H1 (cell line): ENCODE results near the gene ADH1A. TPM values are rescaled to one million over a fixed set of nuclear protein-coding genes. Genes with fewer than 3 reads are reported as not detected.

Experiments used
- CTCF ChIA-PET: fragments of 300-600 bp; sonication (Branson Sonifier 250); formaldehyde crosslinking; loops from one replicate; lab custom pipeline; 2021; ENCODE audit not compliant: partially characterized antibody; lab: Charles Lee
- POLR2A ChIA-PET: fragments of 300-600 bp; sonication (Branson Sonifier 250); formaldehyde crosslinking; loops from one replicate; lab custom pipeline; 2021; ENCODE audit warnings: inconsistent platforms; ENCODE audit not compliant: partially characterized antibody; lab: Charles Lee
- DNase-seq, 2 experiments: peaks; one replicate each; pipeline versions ENCODE4 v3.0.0 to v3.0.0-alpha.2; 2010 to 2022; ENCODE audit warnings: low spot score in 2 of 2, low read depth in 1 of 2, mixed read lengths in 1 of 2
- FAIRE-seq: peaks from 2 replicates; lab custom pipeline; 2011; peaks lifted over from hg19 to GRCh38; lab: Jason Lieb, UNC
- H2AFZ ChIP-seq: 2 replicates; pipeline ENCODE4 v1.8.1; 2012; ENCODE audit warnings: low read length, inconsistent platforms
- H2AK5ac ChIP-seq: 2 replicates; pipeline ENCODE4 v1.6.1; 2013; ENCODE audit warnings: low read depth, low read length
- H2BK120ac ChIP-seq: replicated peaks from 2 replicates; pipeline ENCODE3; 2013; ENCODE audit warnings: low read depth, low read length, inconsistent platforms
- H2BK12ac ChIP-seq: 2 replicates; pipeline ENCODE4 v1.6.1; 2013; ENCODE audit warnings: low read depth, low read length
- H2BK15ac ChIP-seq: 2 replicates; pipeline ENCODE4 v1.6.1; 2013; ENCODE audit warnings: low read length
- H2BK20ac ChIP-seq: 2 replicates; pipeline ENCODE4 v1.6.1; 2013; ENCODE audit warnings: low read length
- H2BK5ac ChIP-seq: 2 replicates; pipeline ENCODE4 v1.6.1; 2013; ENCODE audit warnings: low read depth, low read length
- H3K14ac ChIP-seq: 2 replicates; pipeline ENCODE4 v1.6.1; 2013; ENCODE audit warnings: inconsistent platforms; ENCODE audit not compliant: insufficient read length
- H3K18ac ChIP-seq: 2 replicates; pipeline ENCODE4 v1.6.1; 2013; ENCODE audit warnings: low read length; ENCODE audit errors: extremely low read depth
- H3K23ac ChIP-seq: 2 replicates; pipeline ENCODE4 v1.6.1; 2013; ENCODE audit warnings: inconsistent platforms; ENCODE audit not compliant: insufficient read length
- H3K23me2 ChIP-seq: 2 replicates; pipeline ENCODE4 v1.6.1; 2013; ENCODE audit warnings: low read depth, low read length
- H3K27ac ChIP-seq: 2 replicates; pipeline ENCODE4 v1.6.1; 2011; ENCODE audit warnings: low read depth, low read length, inconsistent platforms
- H3K27me3 ChIP-seq, 4 experiments: replicated peaks in 1 of 4; 1 replicate in 1 of 4; 2 replicates in 3 of 4; pipeline versions ENCODE4 v1.6.1 to v1.8.1; 2011 to 2013; ENCODE audit warnings: low read length in 3 of 4, mild to moderate bottlenecking in 3 of 4, inconsistent platforms in 2 of 4, mixed read lengths in 2 of 4, moderate library complexity in 1 of 4; ENCODE audit not compliant: control insufficient read depth in 3 of 4, insufficient read depth in 3 of 4; ENCODE audit errors: extremely low read depth in 1 of 4
- H3K36me3 ChIP-seq, 4 experiments: 2 replicates each; pipeline versions ENCODE4 v1.6.1 to v1.8.1; 2011 to 2013; ENCODE audit warnings: mild to moderate bottlenecking in 4 of 4, low read length in 3 of 4, moderate library complexity in 2 of 4, control low read depth in 1 of 4, inconsistent platforms in 1 of 4; ENCODE audit not compliant: insufficient read depth in 4 of 4, control insufficient read depth in 2 of 4
- H3K4ac ChIP-seq: replicated peaks from 2 replicates; pipeline ENCODE3; 2013; ENCODE audit warnings: low read length, low read depth, mixed read lengths, inconsistent platforms; ENCODE audit not compliant: insufficient read length
- H3K4me1 ChIP-seq, 4 experiments: replicated peaks in 1 of 4; 1 replicate in 1 of 4; 2 replicates in 3 of 4; pipeline versions ENCODE4 v1.6.1 to v1.8.1; 2011 to 2013; ENCODE audit warnings: low read length in 3 of 4, inconsistent platforms in 2 of 4, mixed read lengths in 1 of 4; ENCODE audit not compliant: insufficient read depth in 4 of 4, control insufficient read depth in 3 of 4
- H3K4me2 ChIP-seq, 2 experiments: 2 replicates each; pipeline versions ENCODE4 v1.6.1 to v1.8.1; 2011 to 2013; ENCODE audit warnings: low read depth in 2 of 2, low read length in 2 of 2, control low read depth in 1 of 2, inconsistent platforms in 1 of 2, mild to moderate bottlenecking in 1 of 2; ENCODE audit not compliant: insufficient read depth in 1 of 2
- H3K4me3 ChIP-seq, 4 experiments: fragments of 200-600, 300-600 bp in 1 of 4; sonication (generic), shearing (Covaris generic), sonication (Bioruptor Twin) in 1 of 4; 2 replicates each; pipeline versions ENCODE4 v1.5.1 to v1.8.1; 2011 to 2016; ENCODE audit warnings: low read length in 4 of 4, low read depth in 3 of 4, control low read depth in 2 of 4, inconsistent platforms in 2 of 4, mild to moderate bottlenecking in 2 of 4, mixed read lengths in 1 of 4, moderate library complexity in 1 of 4; ENCODE audit not compliant: insufficient read depth in 2 of 4; ENCODE audit errors: extremely low read depth in 1 of 4
- H3K56ac ChIP-seq: replicated peaks from 2 replicates; pipeline ENCODE3; 2013; ENCODE audit warnings: low read depth, mild to moderate bottlenecking, mixed read lengths, low read length, inconsistent platforms; ENCODE audit not compliant: insufficient read length
- H3K79me1 ChIP-seq: 2 replicates; pipeline ENCODE4 v1.6.1; 2013; ENCODE audit warnings: low read depth, low read length, control low read depth
- H3K79me2 ChIP-seq, 2 experiments: 2 replicates each; pipeline versions ENCODE4 v1.6.1 to v1.8.1; 2012 to 2013; ENCODE audit warnings: low read length in 2 of 2, mild to moderate bottlenecking in 2 of 2, inconsistent platforms in 1 of 2; ENCODE audit not compliant: insufficient read depth in 2 of 2, control insufficient read depth in 1 of 2
- H3K9ac ChIP-seq, 4 experiments: replicated peaks in 1 of 4; 1 replicate in 1 of 4; 2 replicates in 3 of 4; pipeline versions ENCODE4 v1.6.1 to v1.8.1; 2011 to 2013; ENCODE audit warnings: low read depth in 3 of 4, low read length in 3 of 4, control low read depth in 2 of 4, mild to moderate bottlenecking in 2 of 4, moderate library complexity in 2 of 4, inconsistent platforms in 1 of 4; ENCODE audit errors: extremely low read depth in 1 of 4
- H3K9me3 ChIP-seq, 2 experiments: 2 replicates each; pipeline versions ENCODE4 v1.6.1 to v1.8.1; 2012 to 2013; ENCODE audit warnings: mild to moderate bottlenecking in 2 of 2, moderate library complexity in 2 of 2, control low read depth in 1 of 2, inconsistent platforms in 1 of 2, low read depth in 1 of 2, low read length in 1 of 2, mixed read lengths in 1 of 2; ENCODE audit not compliant: insufficient read depth in 2 of 2
- H4K20me1 ChIP-seq, 2 experiments: replicated peaks in 1 of 2; 2 replicates each; pipeline versions ENCODE3 to v1.8.1; 2011 to 2013; ENCODE audit warnings: inconsistent platforms in 2 of 2, low read length in 2 of 2, mild to moderate bottlenecking in 1 of 2; ENCODE audit not compliant: insufficient read depth in 2 of 2, control insufficient read depth in 1 of 2
- H4K5ac ChIP-seq: 2 replicates; pipeline ENCODE4 v1.6.1; 2013; ENCODE audit warnings: low read length, low read depth, mixed read lengths, inconsistent platforms; ENCODE audit not compliant: insufficient read length
- H4K8ac ChIP-seq: 2 replicates; pipeline ENCODE4 v1.8.0; 2013; ENCODE audit warnings: mild to moderate bottlenecking, moderate library complexity, low read length, inconsistent platforms; ENCODE audit not compliant: insufficient read depth; ENCODE audit errors: extremely low read depth
- H4K91ac ChIP-seq: replicated peaks from 2 replicates; pipeline ENCODE3; 2013; ENCODE audit warnings: low read length, mixed read lengths, inconsistent platforms; ENCODE audit not compliant: insufficient read length
- CEBPB ChIP-seq: IDR thresholded peaks from 2 replicates; pipeline ENCODE4 v1.6.1; 2012; ENCODE audit warnings: low read depth, low read length
- CTBP2 ChIP-seq: IDR thresholded peaks from 2 replicates; pipeline ENCODE4 v1.7.0; 2011; ENCODE audit warnings: borderline replicate concordance, mild to moderate bottlenecking, moderate library complexity, mixed read lengths, low read length; ENCODE audit not compliant: insufficient read depth, insufficient read length
- EGR1 ChIP-seq: IDR thresholded peaks from 2 replicates; pipeline ENCODE4 v1.6.1; 2011; ENCODE audit warnings: low read depth, low read length, borderline replicate concordance
- EZH2 ChIP-seq: fragments of 200-600 bp; sonication (generic); IDR thresholded peaks from 2 replicates; pipeline ENCODE4 v1.7.1; 2012; ENCODE audit warnings: low read depth, mild to moderate bottlenecking, moderate library complexity, low read length, inconsistent platforms; ENCODE audit not compliant: severe bottlenecking
- GABPA ChIP-seq: IDR thresholded peaks from 2 replicates; pipeline ENCODE4 v1.6.1; 2011; ENCODE audit warnings: mild to moderate bottlenecking, low read length, moderate library complexity, borderline replicate concordance; ENCODE audit not compliant: insufficient read depth
- POLR2A ChIP-seq, 2 experiments: IDR thresholded peaks; 1 replicate in 1 of 2; 2 replicates in 1 of 2; pipeline ENCODE4 v1.6.1; 2011; ENCODE audit warnings: low read depth in 2 of 2, low read length in 2 of 2, mild to moderate bottlenecking in 2 of 2; ENCODE audit errors: control extremely low read depth in 1 of 2
- POU5F1 ChIP-seq: IDR thresholded peaks from 2 replicates; pipeline ENCODE4 v1.6.1; 2011; ENCODE audit warnings: low read depth, mild to moderate bottlenecking, low read length, moderate library complexity
- RAD21 ChIP-seq, 2 experiments: IDR thresholded peaks in 1 of 2; conservative IDR thresholded peaks in 1 of 2; 2 replicates each; pipeline ENCODE4 v1.6.1; 2011; ENCODE audit warnings: low read depth in 2 of 2, low read length in 2 of 2, improper control_type of control experiment in 1 of 2, inconsistent platforms in 1 of 2, mild to moderate bottlenecking in 1 of 2, moderate library complexity in 1 of 2
- RXRA ChIP-seq: IDR thresholded peaks from 2 replicates; pipeline ENCODE4 v1.6.1; 2011; ENCODE audit warnings: low read depth, mild to moderate bottlenecking, low read length, moderate library complexity; ENCODE audit not compliant: insufficient read depth
- SAP30 ChIP-seq: fragments of 300-600 bp; sonication (generic); IDR thresholded peaks from 2 replicates; pipeline ENCODE4 v1.7.1; 2012; ENCODE audit warnings: low read length, moderate library complexity, mild to moderate bottlenecking, inconsistent platforms; ENCODE audit not compliant: insufficient read depth, insufficient replicate concordance
- SIN3A ChIP-seq, 2 experiments: IDR thresholded peaks in 1 of 2; conservative IDR thresholded peaks in 1 of 2; 2 replicates each; pipeline ENCODE4 v1.6.1; 2011 to 2012; ENCODE audit warnings: low read length in 2 of 2, improper control_type of control experiment in 1 of 2, low read depth in 1 of 2, mild to moderate bottlenecking in 1 of 2
- SP4 ChIP-seq: IDR thresholded peaks from 2 replicates; pipeline ENCODE4 v1.6.1; 2012; ENCODE audit warnings: low read length, inconsistent platforms
- TAF1 ChIP-seq: IDR thresholded peaks from 2 replicates; pipeline ENCODE4 v1.6.1; 2011; ENCODE audit warnings: mild to moderate bottlenecking, low read depth, low read length
- WGBS, 2 experiments: shearing (Covaris generic) in 1 of 2; methylation state at CpG; one replicate each; pipeline versions ENCODE4 v1.1.6 to v1.1.7; 2013 to 2015; ENCODE audit warnings: low lambda C conversion rate in 2 of 2, mixed read lengths in 2 of 2, inconsistent platforms in 1 of 2, low coverage in 1 of 2, missing lambda C conversion rate in 1 of 2; ENCODE audit not compliant: insufficient replicate concordance in 2 of 2, insufficient coverage in 1 of 2, insufficient read length in 1 of 2; ENCODE audit errors: extremely low coverage in 1 of 2, missing lambda C conversion rate in 1 of 2; 5-methylcytosine and 5-hydroxymethylcytosine counted together
- polyA plus RNA-seq, 7 experiments: library from polyadenylated mRNA; depleted of rRNA in 3 of 7; stranded (reverse) in 5 of 7; unstranded in 2 of 7; fragments of >200 nt in 5 of 7; fragments of 200-250 nt in 2 of 7; gene quantifications; 1 replicate in 5 of 7; 2 replicates in 1 of 7; 4 replicates in 1 of 7; pipeline versions ENCODE4 v1.2.1 to v1.2.3, GENCODE V29; 2011 to 2013; ENCODE audit warnings: missing spikeins in 2 of 7, mixed read lengths in 2 of 7
- total RNA-seq: library from RNA; stranded (reverse); fragmentation: NEBNext Ultra II Directional; extraction: Animal tissue kit (Norgen Biotek cat#: 25700); gene quantifications from 2 replicates; pipeline ENCODE4 v1.2.1, GENCODE V29; 2021

ADH1A gene
- total and polyA plus RNA-seq, 2 of the 8 experiments (the other 6 are each of a cell fraction or from before 2014, with no cell fraction given), result not detected

DNA sequence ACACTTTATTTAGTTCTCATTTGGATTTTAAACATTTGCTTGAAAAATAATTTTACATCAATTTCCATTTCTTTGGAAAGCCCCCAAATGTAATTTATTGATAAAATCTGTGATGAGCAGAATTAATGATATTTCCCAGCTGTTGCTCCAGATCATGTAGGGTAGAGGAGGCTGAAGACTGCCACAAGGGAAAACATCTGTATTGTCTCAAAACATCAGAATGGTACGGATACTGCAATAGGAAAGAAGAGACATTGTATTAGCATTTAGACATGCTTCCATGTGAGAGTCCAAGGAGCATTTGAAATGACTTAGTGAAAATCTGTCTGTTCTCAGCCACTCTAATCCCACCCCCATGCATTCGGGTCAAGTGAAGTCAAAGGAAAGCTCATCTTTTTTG is 14.4 kb downstream of the ADH1A start:
- WGBS, 2 experiments, result 86% methylated on average over 2 of the region's 2 CpGs; no CpG with 5 or more reads in 1 of the 2 experiments
- Histone ChIP-seq H3K9ac (no peak overlapping the region), H4K8ac (no peak overlapping the region), H3K23ac (no peak overlapping the region), H2AK5ac (no peak overlapping the region), H4K5ac (no peak overlapping the region), H3K36me3 (no peaks in the 10 kb centered on the region), H3K79me2 (no peaks in the 10 kb centered on the region), H2BK15ac (no peak overlapping the region), H3K4me2 (no peak overlapping the region), H3K4ac (no peak overlapping the region), H3K4me3 (no peak overlapping the region), H3K56ac (no peak overlapping the region), H3K79me1 (no peaks in the 10 kb centered on the region), H2BK5ac (no peak overlapping the region), H3K27ac (no peak overlapping the region), H3K23me2 (no peaks in the 10 kb centered on the region), H2BK120ac (no peak overlapping the region), H3K4me1 (no peaks in the 10 kb centered on the region), H3K14ac (no peak overlapping the region), H2BK12ac (no peak overlapping the region), H3K18ac (no peak overlapping the region), H3K27me3 (no peaks in the 10 kb centered on the region), H4K20me1 (no peaks in the 10 kb centered on the region), H4K91ac (no peak overlapping the region), H3K9me3 (no peaks in the 10 kb centered on the region), H2AFZ (no peak overlapping the region), H2BK20ac (no peak overlapping the region)
- POLR2A ChIA-PET, result no interaction called here
- FAIRE-seq, result no peak
- CTCF ChIA-PET, result no interaction called here
- DNase-seq, result no peak
- TF ChIP-seq TAF1 (no peak), CTBP2 (no peak), EZH2 (no peak), EGR1 (no peak), POLR2A (IDR thresholded peaks at IDR 0.05; ENCODE audit: control extremely low read depth in 1 of 2, low read depth in 2 of 2, low read length in 2 of 2) (no peak), RAD21 (IDR thresholded peaks at IDR 0.05 in 1 of 2, conservative IDR thresholded peaks at IDR 0.05 in 1 of 2; ENCODE audit: low read depth in 2 of 2, low read length in 2 of 2) (no peak), SIN3A (conservative IDR thresholded peaks at IDR 0.05 in 1 of 2, IDR thresholded peaks at IDR 0.05 in 1 of 2; ENCODE audit: low read depth in 1 of 2, low read length in 2 of 2) (no peak), POU5F1 (no peak), GABPA (no peak), CEBPB (no peak), RXRA (no peak), SAP30 (no peak), SP4 (no peak)
